ENCODE measurements around the gene C20orf173.

DNA sequence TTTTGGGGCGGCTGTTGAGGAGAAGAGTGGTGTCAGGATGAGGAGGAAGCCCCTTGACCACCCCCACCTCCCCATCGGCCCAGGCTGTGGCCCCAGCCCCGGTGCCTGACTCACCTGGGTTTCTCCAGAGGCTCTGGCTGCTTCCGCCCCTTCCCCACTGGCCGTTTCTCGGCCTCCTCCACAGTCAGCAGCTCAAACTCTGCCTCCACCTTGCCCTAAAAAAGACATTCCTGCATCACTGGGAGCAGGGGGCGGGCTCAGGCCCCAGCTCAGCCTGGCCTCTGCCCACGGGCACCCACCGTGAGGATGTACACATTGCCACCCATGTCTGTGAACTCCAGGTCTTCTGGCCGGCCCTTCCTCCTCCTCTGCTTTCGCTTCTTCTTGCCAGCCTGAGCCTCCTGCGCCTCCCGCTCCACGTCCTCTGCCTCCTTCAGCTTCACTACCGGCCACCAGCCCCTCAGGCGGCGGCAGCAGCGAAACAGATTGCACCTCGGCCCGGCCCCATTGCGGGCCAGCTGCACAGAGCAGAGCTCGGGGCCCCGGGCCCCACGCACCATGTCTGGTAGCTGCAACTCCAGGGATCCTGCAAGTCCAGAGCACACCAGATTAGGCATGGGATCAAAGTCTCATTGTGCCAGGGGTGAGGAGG is 29.7 kb upstream of the C20orf173 start:
- TF ChIP-seq, protein P1, sequence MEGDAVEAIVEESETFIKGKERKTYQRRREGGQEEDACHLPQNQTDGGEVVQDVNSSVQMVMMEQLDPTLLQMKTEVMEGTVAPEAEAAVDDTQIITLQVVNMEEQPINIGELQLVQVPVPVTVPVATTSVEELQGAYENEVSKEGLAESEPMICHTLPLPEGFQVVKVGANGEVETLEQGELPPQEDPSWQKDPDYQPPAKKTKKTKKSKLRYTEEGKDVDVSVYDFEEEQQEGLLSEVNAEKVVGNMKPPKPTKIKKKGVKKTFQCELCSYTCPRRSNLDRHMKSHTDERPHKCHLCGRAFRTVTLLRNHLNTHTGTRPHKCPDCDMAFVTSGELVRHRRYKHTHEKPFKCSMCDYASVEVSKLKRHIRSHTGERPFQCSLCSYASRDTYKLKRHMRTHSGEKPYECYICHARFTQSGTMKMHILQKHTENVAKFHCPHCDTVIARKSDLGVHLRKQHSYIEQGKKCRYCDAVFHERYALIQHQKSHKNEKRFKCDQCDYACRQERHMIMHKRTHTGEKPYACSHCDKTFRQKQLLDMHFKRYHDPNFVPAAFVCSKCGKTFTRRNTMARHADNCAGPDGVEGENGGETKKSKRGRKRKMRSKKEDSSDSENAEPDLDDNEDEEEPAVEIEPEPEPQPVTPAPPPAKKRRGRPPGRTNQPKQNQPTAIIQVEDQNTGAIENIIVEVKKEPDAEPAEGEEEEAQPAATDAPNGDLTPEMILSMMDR (IDR thresholded peaks at IDR 0.05) = no peak
- TF ChIP-seq RCOR1 (IDR thresholded peaks at IDR 0.05; ENCODE audit: low read length) = no peak
- TF ChIP-seq MEF2A (IDR thresholded peaks at IDR 0.05; ENCODE audit: borderline replicate concordance, low read depth) = no peak
- TF ChIP-seq CHD2 (IDR thresholded peaks at IDR 0.05; ENCODE audit: low read length, partially characterized antibody) = no peak
- TF ChIP-seq GABPA (IDR thresholded peaks at IDR 0.05; ENCODE audit: low read depth) = no peak
- TF ChIP-seq MXI1 (IDR thresholded peaks at IDR 0.05; ENCODE audit: low read depth, low read length) = no peak
- no peak for TF ChIP-seq SMC3 (IDR thresholded peaks at IDR 0.05; ENCODE audit: low read depth, low read length)
- no peak for TF ChIP-seq EP300 (IDR thresholded peaks at IDR 0.05; ENCODE audit: borderline replicate concordance in 1 of 2, low read depth in 1 of 2, low read length in 1 of 2)
- no peak for TF ChIP-seq TEAD4 (IDR thresholded peaks at IDR 0.05; ENCODE audit: borderline replicate concordance, insufficient read depth)
